PFSK-1 (cell line): ENCODE results near the gene TRPC6.

Source experiments
- FOXP2 ChIP-seq: optimal IDR thresholded peaks from 2 replicates; pipeline ENCODE3; 2011; ENCODE audit warnings: borderline replicate concordance, control low read depth, inconsistent platforms; ENCODE audit not compliant: insufficient read depth; ENCODE audit errors: extremely low read length, extremely low read depth
- POLR2AphosphoS5 ChIP-seq: IDR thresholded peaks from 2 replicates; pipeline ENCODE4 v1.6.1; 2012; ENCODE audit warnings: low read depth, mild to moderate bottlenecking, control low read depth, low read length, moderate library complexity
- SIN3A ChIP-seq: IDR thresholded peaks from 2 replicates; pipeline ENCODE4 v1.6.1; 2012; ENCODE audit warnings: mild to moderate bottlenecking, low read length, moderate library complexity, borderline replicate concordance; ENCODE audit not compliant: insufficient read depth
- TAF1 ChIP-seq: IDR thresholded peaks from 2 replicates; pipeline ENCODE4 v1.6.1; 2012; ENCODE audit warnings: low read length, control low read depth, borderline replicate concordance; ENCODE audit not compliant: insufficient read depth
- TF ChIP-seq, protein P1 (sequence below), 2 experiments: IDR thresholded peaks; 2 replicates each; pipeline versions ENCODE4 v1.6.1 to v1.8.0; 2011 to 2012; ENCODE audit warnings: low read depth in 2 of 2, low read length in 2 of 2, control low read depth in 1 of 2, inconsistent platforms in 1 of 2, mild to moderate bottlenecking in 1 of 2, moderate library complexity in 1 of 2; ENCODE audit not compliant: insufficient read depth in 1 of 2

Gene TRPC6

GRCh38 chr11:101456812-101457211 is 127.0 kb downstream of the TRPC6 start:
- TF ChIP-seq, protein P1, sequence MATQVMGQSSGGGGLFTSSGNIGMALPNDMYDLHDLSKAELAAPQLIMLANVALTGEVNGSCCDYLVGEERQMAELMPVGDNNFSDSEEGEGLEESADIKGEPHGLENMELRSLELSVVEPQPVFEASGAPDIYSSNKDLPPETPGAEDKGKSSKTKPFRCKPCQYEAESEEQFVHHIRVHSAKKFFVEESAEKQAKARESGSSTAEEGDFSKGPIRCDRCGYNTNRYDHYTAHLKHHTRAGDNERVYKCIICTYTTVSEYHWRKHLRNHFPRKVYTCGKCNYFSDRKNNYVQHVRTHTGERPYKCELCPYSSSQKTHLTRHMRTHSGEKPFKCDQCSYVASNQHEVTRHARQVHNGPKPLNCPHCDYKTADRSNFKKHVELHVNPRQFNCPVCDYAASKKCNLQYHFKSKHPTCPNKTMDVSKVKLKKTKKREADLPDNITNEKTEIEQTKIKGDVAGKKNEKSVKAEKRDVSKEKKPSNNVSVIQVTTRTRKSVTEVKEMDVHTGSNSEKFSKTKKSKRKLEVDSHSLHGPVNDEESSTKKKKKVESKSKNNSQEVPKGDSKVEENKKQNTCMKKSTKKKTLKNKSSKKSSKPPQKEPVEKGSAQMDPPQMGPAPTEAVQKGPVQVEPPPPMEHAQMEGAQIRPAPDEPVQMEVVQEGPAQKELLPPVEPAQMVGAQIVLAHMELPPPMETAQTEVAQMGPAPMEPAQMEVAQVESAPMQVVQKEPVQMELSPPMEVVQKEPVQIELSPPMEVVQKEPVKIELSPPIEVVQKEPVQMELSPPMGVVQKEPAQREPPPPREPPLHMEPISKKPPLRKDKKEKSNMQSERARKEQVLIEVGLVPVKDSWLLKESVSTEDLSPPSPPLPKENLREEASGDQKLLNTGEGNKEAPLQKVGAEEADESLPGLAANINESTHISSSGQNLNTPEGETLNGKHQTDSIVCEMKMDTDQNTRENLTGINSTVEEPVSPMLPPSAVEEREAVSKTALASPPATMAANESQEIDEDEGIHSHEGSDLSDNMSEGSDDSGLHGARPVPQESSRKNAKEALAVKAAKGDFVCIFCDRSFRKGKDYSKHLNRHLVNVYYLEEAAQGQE (IDR thresholded peaks at IDR 0.05; ENCODE audit: insufficient read depth in 1 of 2, low read depth in 2 of 2, low read length in 2 of 2), result no peak
- TF ChIP-seq SIN3A, result no peak
- no peak for TF ChIP-seq POLR2AphosphoS5
- TF ChIP-seq TAF1, result no peak
- TF ChIP-seq FOXP2, result no peak

DNA sequence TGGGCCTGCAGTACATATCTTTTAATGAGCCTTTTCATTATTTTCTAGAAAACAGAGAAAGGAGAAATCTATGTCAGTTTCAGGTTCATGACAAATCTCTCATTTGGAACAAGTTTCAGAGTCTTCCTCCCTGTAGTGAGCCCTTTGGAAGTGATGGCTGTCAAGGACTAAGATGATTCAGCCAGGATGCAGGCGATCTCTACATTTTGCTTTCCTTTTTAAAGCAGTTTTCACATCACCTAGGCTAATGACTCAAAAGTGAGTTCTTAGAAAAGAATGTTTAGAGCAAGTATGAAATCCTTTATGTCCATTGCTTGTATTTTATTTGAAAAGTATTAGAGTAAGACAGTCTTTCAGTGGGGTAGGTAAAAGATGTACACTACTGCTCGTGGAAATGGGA is 130.1 kb downstream of the TRPC6 start:
- TF ChIP-seq, protein P1 (IDR thresholded peaks at IDR 0.05; ENCODE audit: insufficient read depth in 1 of 2, low read depth in 2 of 2, low read length in 2 of 2), result no peak
- no peak for TF ChIP-seq TAF1
- TF ChIP-seq POLR2AphosphoS5, result no peak
- TF ChIP-seq FOXP2, result no peak
- no peak for TF ChIP-seq SIN3A

DNA sequence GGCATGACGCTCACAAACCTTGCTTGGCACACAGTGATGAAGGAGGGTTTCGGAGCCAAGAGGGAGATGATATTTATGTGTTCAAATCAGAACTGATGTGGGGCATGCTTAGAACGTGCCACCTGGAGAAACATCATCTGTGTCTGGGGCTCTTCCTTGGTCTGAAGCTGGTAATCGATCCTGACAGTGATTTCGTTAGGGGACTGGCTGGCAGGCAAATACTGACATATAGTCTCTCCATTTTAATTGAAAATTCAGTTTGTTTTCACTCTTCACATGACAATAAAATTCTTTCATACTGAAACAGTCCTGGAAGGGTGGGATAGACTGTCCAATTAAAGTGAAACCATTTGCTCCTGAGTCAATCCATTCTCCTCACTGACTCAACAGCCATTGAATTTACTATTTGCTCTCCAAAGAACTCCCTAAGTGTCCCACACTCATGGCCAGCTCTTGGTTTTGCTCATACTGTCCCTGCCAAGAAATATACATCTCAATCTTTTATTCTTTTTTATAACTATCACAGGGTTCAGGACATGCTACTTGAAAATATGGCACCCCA is 134.8 kb downstream of the TRPC6 start:
- TF ChIP-seq TAF1 (no peak), FOXP2 (no peak), POLR2AphosphoS5 (no peak), SIN3A (no peak)
- TF ChIP-seq, protein P1 (IDR thresholded peaks at IDR 0.05; ENCODE audit: insufficient read depth in 1 of 2, low read depth in 2 of 2, low read length in 2 of 2), result no peak

- TF ChIP-seq SIN3A, result no peak
- no peak for TF ChIP-seq TAF1
- no peak for TF ChIP-seq FOXP2
- no peak for TF ChIP-seq POLR2AphosphoS5
- TF ChIP-seq, protein P1 (IDR thresholded peaks at IDR 0.05; ENCODE audit: insufficient read depth in 1 of 2, low read depth in 2 of 2, low read length in 2 of 2), result no peak
These were observed 137.1 kb downstream of the TRPC6 start for GRCh38 chr11:101446726-101447125.

GRCh38 chr11:101446238-101446637 is 137.6 kb downstream of the TRPC6 start:
- no peak for TF ChIP-seq POLR2AphosphoS5
- no peak for TF ChIP-seq FOXP2
- no peak for TF ChIP-seq SIN3A
- TF ChIP-seq TAF1, result no peak
- TF ChIP-seq, protein P1 (IDR thresholded peaks at IDR 0.05; ENCODE audit: insufficient read depth in 1 of 2, low read depth in 2 of 2, low read length in 2 of 2), result no peak
